HEK293 (cell line): Measurements from ENCODE around the gene C16orf86.
A peak's percentile ranks its signal among the peaks of the same experiment; 100 is the strongest.

Experiments used
- CTCF ChIA-PET: fragments of 350-600 bp; formaldehyde crosslinking; extraction: SDS; loops from one replicate; lab custom pipeline; 2021; ENCODE audit warnings: antibody characterized with exemption; lab: Yijun Ruan, JAX
- POLR2A ChIA-PET: fragments of 300-600 bp; formaldehyde crosslinking; extraction: SDS; loops from one replicate; lab custom pipeline; 2020; ENCODE audit warnings: antibody characterized with exemption, inconsistent platforms; lab: Yijun Ruan, JAX
- H3K27ac ChIP-seq: fragments of 200-500 bp; sonication (Bioruptor generic); 2 replicates; pipeline ENCODE4 v1.5.1; 2014; ENCODE audit warnings: low read depth, low read length, control low read depth, inconsistent platforms; ENCODE audit errors: extremely low read depth
- H3K36me3 ChIP-seq, 2 experiments: fragments of 200-500 bp in 1 of 2; sonication (Bioruptor generic) in 1 of 2; 1 replicate in 1 of 2; 2 replicates in 1 of 2; pipeline ENCODE4 v1.5.1; 2014 to 2017; ENCODE audit warnings: inconsistent platforms in 2 of 2, low read length in 2 of 2; ENCODE audit not compliant: control insufficient read depth in 2 of 2, insufficient read depth in 1 of 2
- H3K4me1 ChIP-seq: fragments of 200-500 bp; sonication (Bioruptor generic); 2 replicates; pipeline ENCODE4 v1.5.1; 2014; ENCODE audit warnings: mild to moderate bottlenecking, low read length, inconsistent platforms; ENCODE audit not compliant: control insufficient read depth, insufficient read depth
- H3K4me3 ChIP-seq: 2 replicates; pipeline ENCODE4 v1.5.1; 2011; ENCODE audit warnings: low read depth, mild to moderate bottlenecking, control low read depth, low read length, moderate library complexity
- H3K9me3 ChIP-seq: fragments of 200-500 bp; sonication (Bioruptor generic); 2 replicates; pipeline ENCODE4 v1.5.1; 2014; ENCODE audit warnings: low read depth, low read length, inconsistent platforms; ENCODE audit not compliant: control insufficient read depth, insufficient read depth
- GFI1B ChIP-seq: fragments of 450-650 bp; formaldehyde crosslinking; IDR thresholded peaks from 2 replicates; pipeline ENCODE4 v1.5.1; 2016; ENCODE audit warnings: missing biosample characterization, missing genetic modification characterization
- GLI4 ChIP-seq: fragments of 450-650 bp; formaldehyde crosslinking; IDR thresholded peaks from 2 replicates; pipeline ENCODE4 v1.5.1; 2016; ENCODE audit warnings: missing biosample characterization, missing genetic modification characterization
- HOXA7 ChIP-seq: sonication (generic); formaldehyde crosslinking; IDR thresholded peaks from 2 replicates; pipeline ENCODE4 v1.8.1; 2022; ENCODE audit warnings: missing genetic modification reagents, borderline replicate concordance
- INSM2 ChIP-seq: fragments of 450-650 bp; formaldehyde crosslinking; IDR thresholded peaks from 2 replicates; pipeline ENCODE4 v1.5.1; 2016; ENCODE audit warnings: missing biosample characterization, missing genetic modification characterization
- REST ChIP-seq: fragments of 450-650 bp; formaldehyde crosslinking; IDR thresholded peaks from 2 replicates; pipeline ENCODE4 v1.5.1; 2016; ENCODE audit warnings: missing biosample characterization, missing genetic modification characterization
- SETDB1 ChIP-seq: IDR thresholded peaks from one replicate; pipeline ENCODE4 v1.6.1; 2017; ENCODE audit warnings: mild to moderate bottlenecking, low read length, moderate library complexity, mixed read lengths; ENCODE audit not compliant: insufficient read length
- ZNF10 ChIP-seq: fragments of 450-650 bp; formaldehyde crosslinking; IDR thresholded peaks from 2 replicates; pipeline ENCODE4 v1.5.1; 2017; ENCODE audit warnings: missing biosample characterization, missing genetic modification characterization
- ZNF121 ChIP-seq: fragments of 450-650 bp; formaldehyde crosslinking; IDR thresholded peaks from 2 replicates; pipeline ENCODE4 v1.5.1; 2016; ENCODE audit warnings: missing biosample characterization, missing genetic modification characterization
- ZNF132 ChIP-seq: fragments of 450-650 bp; formaldehyde crosslinking; IDR thresholded peaks from 2 replicates; pipeline ENCODE4 v1.5.1; 2017; ENCODE audit warnings: missing biosample characterization, missing genetic modification characterization, borderline replicate concordance
- ZNF138 ChIP-seq: fragments of 450-650 bp; formaldehyde crosslinking; IDR thresholded peaks from 2 replicates; pipeline ENCODE4 v1.5.1; 2016; ENCODE audit warnings: missing biosample characterization, missing genetic modification characterization, borderline replicate concordance
- ZNF19 ChIP-seq: fragments of 450-650 bp; formaldehyde crosslinking; IDR thresholded peaks from 2 replicates; pipeline ENCODE4; 2016; ENCODE audit warnings: missing biosample characterization, missing genetic modification characterization, low read depth
- ZNF2 ChIP-seq: fragments of 450-650 bp; formaldehyde crosslinking; IDR thresholded peaks from 2 replicates; pipeline ENCODE4 v1.5.1; 2016; ENCODE audit warnings: missing biosample characterization, missing genetic modification characterization
- ZNF211 ChIP-seq: fragments of 450-650 bp; formaldehyde crosslinking; IDR thresholded peaks from 2 replicates; pipeline ENCODE4 v1.5.1; 2016; ENCODE audit warnings: low read depth, missing biosample characterization, missing genetic modification characterization
- ZNF610 ChIP-seq: fragments of 450-650 bp; formaldehyde crosslinking; IDR thresholded peaks from 2 replicates; pipeline ENCODE4 v1.5.1; 2016; ENCODE audit warnings: missing biosample characterization, missing genetic modification characterization, borderline replicate concordance
- ZNF654 ChIP-seq: fragments of 450-650 bp; formaldehyde crosslinking; IDR thresholded peaks from 2 replicates; pipeline ENCODE4 v1.5.1; 2016; ENCODE audit warnings: low read depth, missing biosample characterization, missing genetic modification characterization
- ZNF692 ChIP-seq: fragments of 450-650 bp; formaldehyde crosslinking; IDR thresholded peaks from 2 replicates; pipeline ENCODE4 v1.5.1; 2016; ENCODE audit warnings: missing biosample characterization, missing genetic modification characterization
- ZNF843 ChIP-seq: fragments of 450-650 bp; formaldehyde crosslinking; IDR thresholded peaks from 2 replicates; pipeline ENCODE4 v1.5.1; 2016; ENCODE audit warnings: missing biosample characterization, missing genetic modification characterization
- ZSCAN18 ChIP-seq: fragments of 450-650 bp; formaldehyde crosslinking; IDR thresholded peaks from 2 replicates; pipeline ENCODE4 v1.5.1; 2016; ENCODE audit warnings: missing biosample characterization, missing genetic modification characterization
- TF ChIP-seq, protein P1 (sequence below): fragments of 450-650 bp; formaldehyde crosslinking; IDR thresholded peaks from 2 replicates; pipeline ENCODE4 v1.5.1; 2016; ENCODE audit warnings: missing biosample characterization, missing genetic modification characterization
- TF ChIP-seq, protein P2 (sequence below): fragments of 450-650 bp; formaldehyde crosslinking; IDR thresholded peaks from 2 replicates; pipeline ENCODE4 v1.5.1; 2017; ENCODE audit warnings: missing biosample characterization, missing genetic modification characterization

Gene C16orf86

GRCh38 chr16:67653789-67654402 is 12.7 kb upstream of the C16orf86 start (continued):
- TF ChIP-seq REST = peak; percentile 87

DNA sequence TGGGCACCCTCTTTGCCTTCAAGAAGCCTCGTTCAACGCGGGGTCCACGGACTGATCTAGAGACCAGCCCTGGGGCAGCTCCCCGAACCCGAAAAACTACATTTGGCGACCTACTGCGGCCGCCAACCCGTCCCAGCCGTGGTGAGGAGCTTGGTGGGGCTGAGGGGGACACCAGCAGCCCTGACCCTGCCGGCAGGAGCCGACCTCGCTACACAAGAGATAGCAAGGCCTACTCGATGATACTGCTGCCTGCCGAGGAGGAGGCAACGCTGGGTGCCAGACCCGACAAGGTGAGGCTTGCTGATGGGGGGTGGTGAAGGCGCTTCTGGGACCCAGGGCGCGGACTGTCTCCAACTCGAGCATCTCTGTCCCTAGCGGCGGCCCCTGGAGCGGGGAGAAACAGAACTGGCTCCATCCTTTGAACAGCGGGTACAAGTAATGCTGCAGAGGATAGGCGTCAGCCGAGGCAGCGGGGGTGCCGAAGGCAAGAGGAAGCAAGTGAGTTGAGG is 12.2 kb upstream of the C16orf86 start:
- ChIA-PET POLR2A (no interaction called here), CTCF (no interaction called here)
- no peak overlapping the region for H3K4me3 ChIP-seq
- peaks cover 7% of the 10 kb centered on the region; the same call in 1 of the 2 replicates for H3K4me1 ChIP-seq
- no peak for TF ChIP-seq HOXA7
- no peak for TF ChIP-seq ZNF2 (tag by site-specific recombination)
- no peak for TF ChIP-seq ZSCAN18
- no peak for TF ChIP-seq ZNF121 (tag by site-specific recombination)
- no peak for TF ChIP-seq SETDB1
- no peak for TF ChIP-seq ZNF843 (tag by site-specific recombination)
- no peak for TF ChIP-seq ZNF654 (tag by site-specific recombination)
- TF ChIP-seq ZNF692 (tag by site-specific recombination) = no peak
- no peak for TF ChIP-seq ZNF138 (tag by site-specific recombination)
- TF ChIP-seq ZNF19 (tag by site-specific recombination) = no peak
- no peak for TF ChIP-seq ZNF132 (tag by site-specific recombination)
- no peak for TF ChIP-seq GLI4
- TF ChIP-seq ZNF10 (tag by site-specific recombination) = no peak
- TF ChIP-seq, protein P1, sequence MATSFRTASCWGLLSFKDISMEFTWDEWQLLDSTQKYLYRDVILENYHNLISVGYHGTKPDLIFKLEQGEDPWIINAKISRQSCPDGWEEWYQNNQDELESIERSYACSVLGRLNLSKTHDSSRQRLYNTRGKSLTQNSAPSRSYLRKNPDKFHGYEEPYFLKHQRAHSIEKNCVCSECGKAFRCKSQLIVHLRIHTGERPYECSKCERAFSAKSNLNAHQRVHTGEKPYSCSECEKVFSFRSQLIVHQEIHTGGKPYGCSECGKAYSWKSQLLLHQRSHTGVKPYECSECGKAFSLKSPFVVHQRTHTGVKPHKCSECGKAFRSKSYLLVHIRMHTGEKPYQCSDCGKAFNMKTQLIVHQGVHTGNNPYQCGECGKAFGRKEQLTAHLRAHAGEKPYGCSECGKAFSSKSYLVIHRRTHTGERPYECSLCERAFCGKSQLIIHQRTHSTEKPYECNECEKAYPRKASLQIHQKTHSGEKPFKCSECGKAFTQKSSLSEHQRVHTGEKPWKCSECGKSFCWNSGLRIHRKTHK = no peak
- no peak for TF ChIP-seq ZNF211 (tag by site-specific recombination)
- no peak for TF ChIP-seq ZNF610
- TF ChIP-seq INSM2 (tag by site-specific recombination) = no peak
- TF ChIP-seq, protein P2, sequence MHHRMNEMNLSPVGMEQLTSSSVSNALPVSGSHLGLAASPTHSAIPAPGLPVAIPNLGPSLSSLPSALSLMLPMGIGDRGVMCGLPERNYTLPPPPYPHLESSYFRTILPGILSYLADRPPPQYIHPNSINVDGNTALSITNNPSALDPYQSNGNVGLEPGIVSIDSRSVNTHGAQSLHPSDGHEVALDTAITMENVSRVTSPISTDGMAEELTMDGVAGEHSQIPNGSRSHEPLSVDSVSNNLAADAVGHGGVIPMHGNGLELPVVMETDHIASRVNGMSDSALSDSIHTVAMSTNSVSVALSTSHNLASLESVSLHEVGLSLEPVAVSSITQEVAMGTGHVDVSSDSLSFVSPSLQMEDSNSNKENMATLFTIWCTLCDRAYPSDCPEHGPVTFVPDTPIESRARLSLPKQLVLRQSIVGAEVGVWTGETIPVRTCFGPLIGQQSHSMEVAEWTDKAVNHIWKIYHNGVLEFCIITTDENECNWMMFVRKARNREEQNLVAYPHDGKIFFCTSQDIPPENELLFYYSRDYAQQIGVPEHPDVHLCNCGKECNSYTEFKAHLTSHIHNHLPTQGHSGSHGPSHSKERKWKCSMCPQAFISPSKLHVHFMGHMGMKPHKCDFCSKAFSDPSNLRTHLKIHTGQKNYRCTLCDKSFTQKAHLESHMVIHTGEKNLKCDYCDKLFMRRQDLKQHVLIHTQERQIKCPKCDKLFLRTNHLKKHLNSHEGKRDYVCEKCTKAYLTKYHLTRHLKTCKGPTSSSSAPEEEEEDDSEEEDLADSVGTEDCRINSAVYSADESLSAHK (tag by site-specific recombination) = no peak
- TF ChIP-seq GFI1B (tag by site-specific recombination) = no peak
- no peaks in the 10 kb centered on the region for H3K9me3 ChIP-seq
- peaks cover 0 to 46% of the 10 kb centered on the region in 2 experiments; a peak in 1 of 3 replicates for H3K36me3 ChIP-seq
- no peak overlapping the region for H3K27ac ChIP-seq
